GM12872 (cell line): ENCODE results near the gene TIMM10B.

Experiments
- TF ChIP-seq, protein P1 (sequence below): IDR thresholded peaks from 3 replicates; pipeline ENCODE4 v1.5.1; 2011; ENCODE audit warnings: low read depth, mild to moderate bottlenecking, low read length, moderate library complexity; ENCODE audit not compliant: insufficient read depth

The TIMM10B gene

DNA sequence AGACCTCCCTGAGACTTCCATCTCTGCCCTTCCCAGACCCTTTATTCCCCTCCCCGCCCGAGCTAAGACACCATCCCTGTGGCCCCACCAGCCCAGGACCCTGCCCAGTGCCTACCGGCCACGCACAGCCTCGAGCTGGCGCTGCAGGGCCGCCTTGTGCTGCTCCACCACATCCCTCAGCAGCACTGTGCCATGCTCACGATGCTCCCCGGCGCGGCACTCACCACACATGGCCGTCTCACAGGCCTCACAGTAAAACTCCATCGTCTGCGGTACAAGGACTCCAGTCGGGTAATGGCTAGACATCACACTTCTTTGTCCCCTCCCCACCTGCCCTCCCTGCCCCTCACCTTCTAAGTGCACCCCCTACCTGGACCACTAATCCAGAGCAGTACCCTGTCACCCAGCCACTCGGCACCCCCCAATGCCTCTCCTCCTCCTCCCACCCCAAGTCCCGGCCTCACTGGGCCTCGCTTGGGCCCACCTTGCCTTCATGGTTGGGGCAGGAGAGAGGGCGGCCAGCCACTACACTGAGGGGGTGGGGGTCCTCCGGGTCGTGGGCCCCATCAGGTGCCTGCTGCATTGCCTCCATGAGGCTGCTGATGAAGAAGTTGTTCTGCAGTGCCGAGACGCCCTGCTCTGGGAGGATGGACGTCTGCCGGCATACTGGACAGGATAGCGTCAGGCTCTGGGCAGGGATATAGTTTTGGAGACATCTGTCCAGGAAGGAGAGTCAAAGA, 23.6 kb upstream of the TIMM10B start:
- TF ChIP-seq, protein P1, sequence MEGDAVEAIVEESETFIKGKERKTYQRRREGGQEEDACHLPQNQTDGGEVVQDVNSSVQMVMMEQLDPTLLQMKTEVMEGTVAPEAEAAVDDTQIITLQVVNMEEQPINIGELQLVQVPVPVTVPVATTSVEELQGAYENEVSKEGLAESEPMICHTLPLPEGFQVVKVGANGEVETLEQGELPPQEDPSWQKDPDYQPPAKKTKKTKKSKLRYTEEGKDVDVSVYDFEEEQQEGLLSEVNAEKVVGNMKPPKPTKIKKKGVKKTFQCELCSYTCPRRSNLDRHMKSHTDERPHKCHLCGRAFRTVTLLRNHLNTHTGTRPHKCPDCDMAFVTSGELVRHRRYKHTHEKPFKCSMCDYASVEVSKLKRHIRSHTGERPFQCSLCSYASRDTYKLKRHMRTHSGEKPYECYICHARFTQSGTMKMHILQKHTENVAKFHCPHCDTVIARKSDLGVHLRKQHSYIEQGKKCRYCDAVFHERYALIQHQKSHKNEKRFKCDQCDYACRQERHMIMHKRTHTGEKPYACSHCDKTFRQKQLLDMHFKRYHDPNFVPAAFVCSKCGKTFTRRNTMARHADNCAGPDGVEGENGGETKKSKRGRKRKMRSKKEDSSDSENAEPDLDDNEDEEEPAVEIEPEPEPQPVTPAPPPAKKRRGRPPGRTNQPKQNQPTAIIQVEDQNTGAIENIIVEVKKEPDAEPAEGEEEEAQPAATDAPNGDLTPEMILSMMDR: no peak

DNA sequence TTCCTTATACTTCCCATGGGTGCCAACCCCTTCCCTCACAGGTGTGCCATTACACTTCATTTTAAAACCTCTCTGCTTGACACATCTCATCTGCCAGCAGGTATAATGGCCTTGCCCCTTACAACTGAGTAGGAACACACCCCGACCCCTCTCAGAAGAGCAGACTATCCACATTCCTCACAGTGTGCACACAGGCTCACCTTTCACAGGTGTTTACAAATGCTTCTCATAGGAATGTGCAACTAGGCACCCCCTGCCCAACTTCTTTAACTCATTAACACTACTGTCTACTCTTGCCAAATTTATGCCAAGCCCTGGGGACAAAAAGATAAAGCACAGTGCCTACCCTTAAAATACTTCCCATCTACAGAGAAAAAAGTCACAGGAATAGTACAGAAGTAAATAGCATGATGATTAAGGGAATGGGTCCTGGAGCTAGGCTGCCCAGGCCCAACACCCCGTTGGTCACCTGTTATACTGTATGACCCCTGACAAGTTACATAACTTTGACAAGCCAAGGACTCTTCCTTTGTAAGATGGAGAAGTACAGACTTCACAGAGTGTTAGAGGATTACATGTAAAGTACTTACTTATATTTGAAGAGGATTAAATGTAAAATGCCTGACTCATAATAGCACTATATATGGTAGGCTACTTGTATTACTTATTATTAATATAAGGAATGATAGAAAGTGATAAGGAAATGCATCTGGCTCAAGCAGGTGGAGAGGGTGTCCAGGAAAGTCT, 22.8 kb upstream of the TIMM10B start:
- TF ChIP-seq, protein P1: no peak

DNA sequence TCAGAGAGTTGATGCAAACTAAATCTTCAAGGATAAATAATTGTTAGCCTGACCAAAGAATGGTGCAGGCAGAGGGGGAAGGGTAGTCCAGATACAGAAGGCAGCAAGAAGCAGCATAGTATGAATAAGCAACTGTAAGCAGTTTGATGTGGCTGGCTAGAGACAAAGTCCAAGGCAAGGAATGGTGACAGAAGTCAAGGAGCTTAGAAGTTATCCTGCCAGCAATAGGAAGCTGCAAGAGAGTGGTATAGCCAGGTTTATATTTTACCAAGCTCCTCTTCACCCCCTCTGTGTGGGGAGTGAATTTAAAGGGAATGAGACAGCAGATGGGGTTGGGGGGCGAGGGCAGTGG, 22.2 kb upstream of the TIMM10B start:
- TF ChIP-seq, protein P1: no peak

DNA sequence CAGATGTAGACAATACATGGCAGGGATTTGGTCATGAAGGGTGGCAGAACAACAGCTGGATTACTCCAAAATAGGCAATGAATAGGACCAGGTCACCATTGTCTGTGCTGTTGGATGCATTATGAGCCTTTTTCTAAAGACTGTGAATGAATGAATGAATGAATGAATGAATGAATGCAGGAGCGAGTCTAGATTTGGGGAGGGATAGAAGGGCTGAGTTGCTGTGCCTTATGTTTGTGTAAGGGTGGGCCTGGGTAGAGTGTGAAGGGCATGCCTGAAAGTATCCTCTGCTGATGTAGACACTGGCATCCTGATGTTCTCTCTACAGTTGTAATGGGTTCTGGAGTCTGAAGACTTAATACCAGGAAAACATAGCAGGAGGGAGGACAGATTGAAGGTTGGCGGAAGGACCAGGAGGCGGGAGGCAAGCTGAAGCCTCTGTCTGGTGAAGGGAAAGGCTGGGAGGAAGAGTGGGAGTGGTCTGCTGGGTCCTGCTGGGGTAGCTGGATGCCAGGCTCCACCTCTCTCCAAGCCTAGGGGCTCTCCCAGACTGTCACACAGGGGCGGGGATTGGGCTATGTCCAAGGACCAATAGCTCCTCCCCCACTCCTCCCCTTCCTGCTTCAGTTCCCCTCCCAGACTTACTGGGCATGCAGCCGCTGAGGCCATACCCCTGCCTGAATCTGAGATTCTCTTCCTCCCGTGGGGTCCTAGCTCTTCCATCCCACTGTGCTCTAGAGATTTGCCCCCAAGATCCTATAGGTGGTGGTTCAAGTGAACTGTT, 12.4 kb upstream of the TIMM10B start:
- TF ChIP-seq, protein P1: no peak

DNA sequence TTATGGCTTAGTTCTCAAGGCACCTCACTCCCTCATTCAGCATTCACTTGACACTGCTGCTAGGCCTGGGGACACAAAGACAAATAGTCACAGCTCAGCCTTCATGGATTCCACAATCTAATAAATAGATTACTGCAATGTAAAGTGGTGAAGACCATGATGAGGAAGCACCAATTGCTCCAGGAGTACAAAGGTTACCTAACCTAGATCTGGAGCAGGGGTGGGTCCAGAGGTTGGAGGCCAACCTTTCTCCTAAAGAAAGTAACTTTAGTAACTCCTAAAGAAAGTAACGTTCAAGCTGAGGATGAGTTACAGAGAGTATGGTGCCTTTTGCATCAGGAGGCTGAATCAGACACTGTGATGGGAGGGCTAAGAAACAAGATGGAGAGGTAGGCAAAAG, 11.7 kb upstream of the TIMM10B start:
- TF ChIP-seq, protein P1: no peak

DNA sequence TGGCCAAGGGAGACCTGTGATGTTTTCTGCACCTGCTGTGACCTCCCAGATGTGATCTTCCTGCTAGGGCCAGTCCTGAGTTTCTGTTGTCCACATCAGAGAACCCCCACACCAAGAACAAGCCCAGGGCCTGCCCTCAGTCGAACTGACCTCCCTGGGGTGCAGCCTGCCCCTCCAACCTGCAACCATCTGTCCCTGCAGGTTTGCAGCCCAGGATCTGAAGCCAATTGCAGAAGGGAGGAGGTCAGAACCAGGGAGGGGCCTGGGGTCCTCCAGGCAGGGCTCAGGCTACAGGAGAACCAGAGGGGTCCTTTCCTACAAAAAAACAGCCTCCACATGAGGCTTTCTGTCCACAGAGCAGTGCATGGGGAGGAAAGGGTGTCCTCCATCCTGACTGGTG, 8.4 kb upstream of the TIMM10B start:
- TF ChIP-seq, protein P1: no peak
